ENCODE results near the gene WDCP. TPM values are rescaled to one million over a fixed set of nuclear protein-coding genes. Genes with fewer than 3 reads are reported as not detected.
"Not testable (repeated sequence)": the region's sequence is repeated elsewhere in the genome, so short reads cannot be mapped to it uniquely, and the experiment has no call there.

WDCP gene
- total and polyA plus RNA-seq, 2 donors (not counting 3 experiments of a cell fraction or from before 2014, with no cell fraction given) = 9.6 to 15.4 TPM

GRCh38 chr2:24015562-24016375, 31.4 kb downstream of the WDCP start:
- POLR2A ChIA-PET = interaction anchor here (0.6 to 1.4 kb wide), 3 partner anchors 9 to 69 kb away, joined by 3 to 5 read pairs (median 3); partner anchors contain the start of gene TP53I3
- intact Hi-C loops (cut with micrococcal nuclease) = loop anchor here (1.0 to 2.0 kb wide), 3 partner anchors 32 to 89 kb away; partner anchors contain the start of genes ATAD2B, SF3B6 and WDCP
- TF ChIP-seq EZH2 (IDR thresholded peaks at IDR 0.05; ENCODE audit: borderline replicate concordance, low read depth, low read length, severe bottlenecking) (no peak), FOS (IDR thresholded peaks at IDR 0.05; ENCODE audit: borderline replicate concordance, insufficient read depth, low read length) (peak; percentile 78), MAX (IDR thresholded peaks at IDR 0.05; ENCODE audit: insufficient read depth, insufficient read length) (no peak), CTCF (IDR thresholded peaks at IDR 0.05; ENCODE audit: extremely low read depth in 1 of 2, insufficient read depth in 1 of 2, low read depth in 1 of 2, low read length in 2 of 2) (no peak), GATA2 (IDR thresholded peaks at IDR 0.05; ENCODE audit: insufficient read depth, insufficient read length, low read depth, low read length) (no peak), MYC (IDR thresholded peaks at IDR 0.05; ENCODE audit: low read depth, low read length) (no peak), POLR2AphosphoS5 (IDR thresholded peaks at IDR 0.05; ENCODE audit: insufficient read depth, low read depth, low read length) (peak; percentile 48), POLR2A (IDR thresholded peaks at IDR 0.05; ENCODE audit: low read depth, low read length) (peak; percentile 16), JUN (IDR thresholded peaks at IDR 0.05; ENCODE audit: borderline replicate concordance, insufficient read depth, insufficient read length, low read depth) (peak; percentile 76)
- CTCF ChIA-PET = interaction anchor here (1.1 to 1.9 kb wide), 3 partner anchors 26 to 191 kb away, joined by 3 to 7 read pairs (median 5); partner anchors contain the start of gene ATAD2B
- DNase-seq (ENCODE audit: low read depth, low spot score) (peak; percentile 81), FAIRE-seq (peak; percentile 100)
- peak overlapping the region; percentile 31 for H3K4me2 ChIP-seq (ENCODE audit: insufficient read depth, low read length)
- no peaks in the 10 kb centered on the region for H3K9me3 ChIP-seq (replicated peaks; ENCODE audit: control insufficient read depth, insufficient read depth, low read length)
- H2AFZ ChIP-seq (ENCODE audit: low read depth, low read length) = peak overlapping the region; percentile 36
- no peaks in the 10 kb centered on the region for H3K27me3 ChIP-seq (ENCODE audit: control insufficient read depth in 2 of 2, insufficient read depth in 2 of 2, low read length in 2 of 2)
- H3K79me2 ChIP-seq (ENCODE audit: control insufficient read depth, insufficient read depth, low read length) = no peaks in the 10 kb centered on the region
- BruUV-seq (replicated peaks) = no TSS peak
- dilution Hi-C loops (cut with MboI; ENCODE audit: extremely low pct_ligation_motif_present, low sequenced_read_pairs) = no loop called here
- no peaks in the 10 kb centered on the region for H4K20me1 ChIP-seq (replicated peaks; ENCODE audit: control insufficient read depth, extremely low read depth, insufficient read depth, low read length)
- H3K36me3 ChIP-seq (ENCODE audit: control insufficient read depth in 2 of 2, extremely low read depth in 1 of 2, insufficient read depth in 2 of 2, low read length in 2 of 2) = no peaks in the 10 kb centered on the region
- peak overlapping the region; percentile 15 for H3K9ac ChIP-seq (replicated peaks; ENCODE audit: extremely low read depth, insufficient read depth, low read length)
- H3K4me1 ChIP-seq (ENCODE audit: control insufficient read depth, extremely low read depth, insufficient read depth, low read length) = peaks cover 24% of the 10 kb centered on the region
- no peak overlapping the region for H3K4me3 ChIP-seq (replicated peaks in 1 of 3; ENCODE audit: insufficient read depth in 1 of 3, low read depth in 1 of 3, low read length in 3 of 3)
- H3K9me1 ChIP-seq (replicated peaks; ENCODE audit: control insufficient read depth, extremely low read depth, insufficient read depth, low read length) = no peaks in the 10 kb centered on the region
- peak overlapping the region; percentile 94 for H3K27ac ChIP-seq (ENCODE audit: insufficient read depth, low read depth, low read length)

GRCh38 chr2:24014902-24015301, 32.3 kb downstream of the WDCP start:
- H3K36me3 ChIP-seq (ENCODE audit: control insufficient read depth in 2 of 2, extremely low read depth in 1 of 2, insufficient read depth in 2 of 2, low read length in 2 of 2); BruUV-seq (replicated peaks); H3K9me3 ChIP-seq (replicated peaks; ENCODE audit: control insufficient read depth, insufficient read depth, low read length); dilution Hi-C loops (cut with MboI; ENCODE audit: extremely low pct_ligation_motif_present, low sequenced_read_pairs); H3K27me3 ChIP-seq (ENCODE audit: control insufficient read depth in 2 of 2, insufficient read depth in 2 of 2, low read length in 2 of 2); H4K20me1 ChIP-seq (replicated peaks; ENCODE audit: control insufficient read depth, extremely low read depth, insufficient read depth, low read length); H3K79me2 ChIP-seq (ENCODE audit: control insufficient read depth, insufficient read depth, low read length); H2AFZ ChIP-seq (ENCODE audit: low read depth, low read length); H3K4me3 ChIP-seq (replicated peaks in 1 of 3; ENCODE audit: insufficient read depth in 1 of 3, low read depth in 1 of 3, low read length in 3 of 3); DNase-seq (ENCODE audit: low read depth, low spot score); H3K9me1 ChIP-seq (replicated peaks; ENCODE audit: control insufficient read depth, extremely low read depth, insufficient read depth, low read length): not testable (repeated sequence)
- peak overlapping the region; percentile 80 for H3K27ac ChIP-seq (ENCODE audit: insufficient read depth, low read depth, low read length)
- intact Hi-C loops (cut with micrococcal nuclease) = loop anchor here (1.0 to 2.0 kb wide), 3 partner anchors 32 to 88 kb away; partner anchors contain the start of genes ATAD2B, SF3B6 and WDCP
- H3K4me2 ChIP-seq (ENCODE audit: insufficient read depth, low read length) = peak overlapping the region; percentile 31
- ChIA-PET POLR2A (interaction anchor here (0.7 to 1.4 kb wide), 2 partner anchors 8 to 70 kb away, joined by 3 to 5 read pairs; partner anchors contain the start of gene TP53I3), CTCF (interaction anchor here (1.1 to 1.9 kb wide), 2 partner anchors 27 to 190 kb away, joined by 3 to 7 read pairs; no protein-coding TSS in a partner anchor)
- FAIRE-seq = peak; percentile 57
- peak overlapping the region; percentile 15 for H3K9ac ChIP-seq (replicated peaks; ENCODE audit: extremely low read depth, insufficient read depth, low read length)
- peaks cover 27% of the 10 kb centered on the region for H3K4me1 ChIP-seq (ENCODE audit: control insufficient read depth, extremely low read depth, insufficient read depth, low read length)
